ENCODE data around the gene ARID4B. TPM values are rescaled to one million over a fixed set of nuclear protein-coding genes. Genes with fewer than 3 reads are reported as not detected.

The ARID4B gene
- total and polyA plus RNA-seq, 2 of the 13 experiments (the other 11 are each of a cell fraction or from before 2014, with no cell fraction given) = 9.7 to 24.6 TPM

DNA sequence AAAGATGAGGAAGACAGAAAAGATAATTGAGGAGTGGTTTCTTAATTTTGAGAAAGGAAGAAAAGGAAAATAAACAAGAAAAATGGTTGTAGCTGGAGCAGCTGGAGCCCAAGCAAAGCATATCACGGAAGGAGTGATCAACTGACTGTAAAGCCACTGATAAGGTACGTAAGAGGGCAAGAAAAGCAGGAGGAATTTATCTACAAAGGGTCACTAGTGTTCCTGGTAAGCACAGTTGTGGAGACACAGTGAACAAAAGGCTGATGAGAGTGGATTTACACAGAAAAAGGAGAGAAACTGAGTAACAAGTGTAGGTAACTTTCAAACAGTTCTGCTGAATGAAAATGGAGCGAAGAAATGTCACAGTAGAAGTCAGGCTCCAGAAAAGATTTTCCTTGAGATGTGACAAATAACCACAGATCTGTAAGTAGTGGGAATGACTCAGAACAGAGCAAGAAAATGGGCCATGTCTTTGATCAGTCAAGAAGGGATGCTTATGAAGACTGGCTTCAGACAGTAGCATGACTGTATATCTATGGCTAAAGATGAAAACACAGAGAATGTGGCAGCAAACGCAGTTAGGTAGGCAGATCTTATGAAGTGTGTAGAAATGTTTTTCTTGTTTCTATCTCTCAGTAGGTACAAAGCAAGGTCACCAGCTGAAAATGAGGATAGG lies 121.3 kb downstream of the ARID4B start:
- in situ Hi-C loops (cut with HindIII; ENCODE audit: extremely low pct_ligation_motif_present, low pct_unique_long_range_greater_than_20kb) = no loop called here
- peaks cover 0 to 13% of the 10 kb centered on the region in 2 experiments; a peak in 2 of 5 replicates for H3K36me3 ChIP-seq (replicated peaks in 1 of 2; ENCODE audit: control insufficient read depth in 1 of 2, insufficient read depth in 2 of 2, low read length in 2 of 2)
- no peak for DNase-seq (ENCODE audit: low spot score)
- H3K79me2 ChIP-seq (ENCODE audit: insufficient read depth, low read length) = no peaks in the 10 kb centered on the region
- H3K4me2 ChIP-seq (ENCODE audit: low read depth, low read length) = no peak overlapping the region
- H4K20me1 ChIP-seq (ENCODE audit: insufficient read depth, low read length) = no peaks in the 10 kb centered on the region
- H2AFZ ChIP-seq (ENCODE audit: low read length) = no peak overlapping the region
- FAIRE-seq = no peak
- intact Hi-C loops (cut with micrococcal nuclease; ENCODE audit: unreplicated experiment) = no loop called here
- no peaks in the 10 kb centered on the region for H3K9me3 ChIP-seq (ENCODE audit: low read length)
- POLR2A ChIA-PET = no interaction called here
- CTCF ChIA-PET (ENCODE audit: low intra/inter-chr PET ratio, low total read pairs) = no interaction called here
- H3K27ac ChIP-seq (ENCODE audit: extremely low read length, insufficient read depth, low read length) = no peak overlapping the region
- no TSS peak for BruUV-seq (replicated peaks)
- no peaks in the 10 kb centered on the region for H3K4me1 ChIP-seq (ENCODE audit: insufficient read depth, low read length)
- H3K27me3 ChIP-seq (ENCODE audit: control insufficient read depth in 1 of 2, insufficient read depth in 2 of 2, low read length in 2 of 2) = no peaks in the 10 kb centered on the region
- peak; percentile 29; the same call in 1 of the 3 replicates for ATAC-seq
- 97% methylated on average over 4 of the region's 4 CpGs for WGBS (ENCODE audit: low lambda C conversion rate)
- H3K9ac ChIP-seq (ENCODE audit: insufficient read depth, low read depth, low read length) = no peak overlapping the region
- no peak for TF ChIP-seq ZNF446 (CRISPR knock-in tag; IDR thresholded peaks at IDR 0.05)
- TF ChIP-seq HMGXB3 (CRISPR knock-in tag; IDR thresholded peaks at IDR 0.05; ENCODE audit: borderline replicate concordance) = no peak
- TF ChIP-seq SALL2 (CRISPR knock-in tag; IDR thresholded peaks at IDR 0.05) = no peak
- no peak for TF ChIP-seq POLR2AphosphoS5 (IDR thresholded peaks at IDR 0.05; ENCODE audit: low read depth, low read length)
- no peak for TF ChIP-seq ZNF776 (CRISPR knock-in tag; IDR thresholded peaks at IDR 0.05)
- no peak for TF ChIP-seq ZNF629 (CRISPR knock-in tag; conservative IDR thresholded peaks at IDR 0.05)
- no peak for TF ChIP-seq ZNF160 (CRISPR knock-in tag; IDR thresholded peaks at IDR 0.05)
- TF ChIP-seq ZNF430 (CRISPR knock-in tag; IDR thresholded peaks at IDR 0.05) = no peak
- no peak for TF ChIP-seq ZNF678 (CRISPR knock-in tag; IDR thresholded peaks at IDR 0.05)
- H3K4me3 ChIP-seq (replicated peaks in 1 of 3; ENCODE audit: insufficient read depth in 1 of 3, low read depth in 2 of 3, low read length in 3 of 3) = no peak overlapping the region

All from HepG2 (cell line).